DND-41 (cell line): ENCODE measurements around the gene DHCR24.

Experiments used
- EZH2 ChIP-seq: IDR thresholded peaks from 3 replicates; pipeline ENCODE4 v1.6.1; 2012; ENCODE audit warnings: borderline replicate concordance, low read depth, mild to moderate bottlenecking, moderate library complexity, low read length, inconsistent platforms; ENCODE audit not compliant: severe bottlenecking
- TF ChIP-seq, protein P1 (sequence below): IDR thresholded peaks from 2 replicates; pipeline ENCODE4 v1.5.1; 2012; ENCODE audit warnings: borderline replicate concordance, low read length, moderate library complexity, mild to moderate bottlenecking; ENCODE audit not compliant: poor library complexity, severe bottlenecking; ENCODE audit errors: extremely low read depth

DNA sequence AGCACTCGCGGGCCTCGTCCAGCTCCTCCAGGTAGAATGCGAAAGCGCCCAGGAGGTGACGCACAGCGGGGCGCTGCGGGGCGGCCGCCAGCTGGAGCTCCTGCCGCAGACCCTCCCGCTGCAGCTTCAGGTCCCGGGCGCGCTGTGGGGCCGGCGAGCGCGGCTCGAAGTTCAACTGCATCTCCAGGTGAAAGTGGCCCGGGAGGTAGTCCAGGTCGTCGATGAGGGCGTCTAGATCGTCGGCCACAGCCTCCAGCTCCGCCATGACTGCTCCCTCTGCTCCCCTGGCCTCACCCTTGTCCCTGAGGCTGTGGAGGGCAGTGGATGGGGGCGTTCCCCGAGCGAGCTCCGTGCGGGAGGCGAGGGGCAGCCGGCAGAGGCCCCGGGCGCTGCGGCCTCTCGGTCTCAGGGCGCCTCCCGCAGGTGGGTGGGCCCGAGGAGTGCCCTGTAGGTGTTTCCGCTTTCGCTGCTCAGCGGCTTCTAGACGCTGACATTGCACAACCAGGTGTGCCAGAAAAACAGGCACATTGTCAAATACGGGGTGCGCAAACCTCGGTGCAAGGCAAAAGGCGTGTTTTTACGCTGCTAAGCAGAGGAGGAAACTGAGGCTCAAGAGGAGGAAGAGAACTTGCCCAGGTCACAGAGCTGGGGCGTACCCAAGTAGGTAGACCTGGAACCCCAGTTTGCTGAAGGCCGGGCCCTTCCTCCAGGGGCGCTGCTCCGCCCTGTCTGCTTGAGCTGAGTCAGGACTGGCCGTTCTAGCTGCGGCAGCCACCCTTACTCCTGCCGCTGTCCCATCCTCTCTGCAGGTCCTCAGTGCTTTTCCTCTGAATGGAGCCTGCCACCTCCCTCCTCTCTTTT is 85.9 kb downstream of the DHCR24 start, which contains the start of gene TTC22:
- no peak for TF ChIP-seq EZH2
- TF ChIP-seq, protein P1, sequence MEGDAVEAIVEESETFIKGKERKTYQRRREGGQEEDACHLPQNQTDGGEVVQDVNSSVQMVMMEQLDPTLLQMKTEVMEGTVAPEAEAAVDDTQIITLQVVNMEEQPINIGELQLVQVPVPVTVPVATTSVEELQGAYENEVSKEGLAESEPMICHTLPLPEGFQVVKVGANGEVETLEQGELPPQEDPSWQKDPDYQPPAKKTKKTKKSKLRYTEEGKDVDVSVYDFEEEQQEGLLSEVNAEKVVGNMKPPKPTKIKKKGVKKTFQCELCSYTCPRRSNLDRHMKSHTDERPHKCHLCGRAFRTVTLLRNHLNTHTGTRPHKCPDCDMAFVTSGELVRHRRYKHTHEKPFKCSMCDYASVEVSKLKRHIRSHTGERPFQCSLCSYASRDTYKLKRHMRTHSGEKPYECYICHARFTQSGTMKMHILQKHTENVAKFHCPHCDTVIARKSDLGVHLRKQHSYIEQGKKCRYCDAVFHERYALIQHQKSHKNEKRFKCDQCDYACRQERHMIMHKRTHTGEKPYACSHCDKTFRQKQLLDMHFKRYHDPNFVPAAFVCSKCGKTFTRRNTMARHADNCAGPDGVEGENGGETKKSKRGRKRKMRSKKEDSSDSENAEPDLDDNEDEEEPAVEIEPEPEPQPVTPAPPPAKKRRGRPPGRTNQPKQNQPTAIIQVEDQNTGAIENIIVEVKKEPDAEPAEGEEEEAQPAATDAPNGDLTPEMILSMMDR = no peak
